Measurements from ENCODE around the gene SBF2. TPM values are rescaled to one million over a fixed set of nuclear protein-coding genes. Genes with fewer than 3 reads are reported as not detected.

The SBF2 gene
- total RNA-seq, 1 donor from 2014 or later: 4.2 TPM

DNA sequence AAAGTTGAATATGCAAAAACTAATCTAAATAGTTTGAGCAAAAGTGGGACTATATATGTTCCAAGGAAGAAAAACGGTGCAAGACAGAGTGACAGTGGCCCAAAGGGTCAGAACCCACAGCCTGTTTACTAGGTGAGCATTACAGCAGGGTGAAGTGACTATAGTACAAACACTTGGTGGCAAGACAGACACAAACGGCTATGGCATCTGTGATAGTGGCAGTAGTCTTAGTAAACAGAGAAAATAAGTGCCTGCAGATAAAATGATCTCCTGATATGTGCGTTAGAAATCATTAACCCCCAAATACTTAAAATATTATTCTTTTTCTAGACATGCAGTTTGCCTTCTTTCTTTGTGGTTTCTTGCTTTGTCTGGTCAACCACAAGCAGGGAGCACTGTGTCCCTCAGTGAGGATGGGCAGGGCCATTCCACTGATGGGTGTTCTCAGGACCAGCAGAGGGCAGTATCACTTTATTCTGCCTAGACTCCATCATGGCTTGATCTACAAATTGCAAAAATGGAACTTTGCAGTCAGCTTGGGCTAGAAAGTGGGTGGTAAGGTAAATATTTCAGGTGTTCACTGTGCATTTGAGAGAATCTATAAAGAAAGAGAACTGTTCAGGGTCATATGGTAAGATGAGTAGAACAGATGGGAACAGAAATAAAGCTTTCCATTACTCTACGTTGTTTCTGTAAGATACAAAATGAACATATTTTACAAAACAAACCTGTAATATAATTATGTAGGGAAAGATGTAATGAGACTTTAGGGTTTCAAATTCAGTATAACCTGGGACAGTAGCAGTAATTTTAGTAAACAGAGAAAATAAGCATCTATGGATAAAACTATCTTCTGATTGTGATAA lies 431.9 kb downstream of the SBF2 start:
- H3K27ac Mint-ChIP-seq: no peak overlapping the region
- no peaks in the 10 kb centered on the region for H3K9me3 Mint-ChIP-seq
- no peaks in the 10 kb centered on the region for H3K36me3 Mint-ChIP-seq (ENCODE audit: low read depth)
- no peak overlapping the region for H3K4me3 Mint-ChIP-seq (ENCODE audit: low read depth)
- H3K27me3 Mint-ChIP-seq (ENCODE audit: low read depth): peaks cover 4% of the 10 kb centered on the region
- peak; percentile 20 for DNase-seq (ENCODE audit: low spot score)
- H3K4me1 Mint-ChIP-seq (ENCODE audit: low read depth): peaks cover 32% of the 10 kb centered on the region
- intact Hi-C loops (cut with micrococcal nuclease): loop anchor here (1.0 to 5.0 kb wide), 5 partner anchors 104 to 443 kb away; partner anchors contain the start of gene ADM

DNA sequence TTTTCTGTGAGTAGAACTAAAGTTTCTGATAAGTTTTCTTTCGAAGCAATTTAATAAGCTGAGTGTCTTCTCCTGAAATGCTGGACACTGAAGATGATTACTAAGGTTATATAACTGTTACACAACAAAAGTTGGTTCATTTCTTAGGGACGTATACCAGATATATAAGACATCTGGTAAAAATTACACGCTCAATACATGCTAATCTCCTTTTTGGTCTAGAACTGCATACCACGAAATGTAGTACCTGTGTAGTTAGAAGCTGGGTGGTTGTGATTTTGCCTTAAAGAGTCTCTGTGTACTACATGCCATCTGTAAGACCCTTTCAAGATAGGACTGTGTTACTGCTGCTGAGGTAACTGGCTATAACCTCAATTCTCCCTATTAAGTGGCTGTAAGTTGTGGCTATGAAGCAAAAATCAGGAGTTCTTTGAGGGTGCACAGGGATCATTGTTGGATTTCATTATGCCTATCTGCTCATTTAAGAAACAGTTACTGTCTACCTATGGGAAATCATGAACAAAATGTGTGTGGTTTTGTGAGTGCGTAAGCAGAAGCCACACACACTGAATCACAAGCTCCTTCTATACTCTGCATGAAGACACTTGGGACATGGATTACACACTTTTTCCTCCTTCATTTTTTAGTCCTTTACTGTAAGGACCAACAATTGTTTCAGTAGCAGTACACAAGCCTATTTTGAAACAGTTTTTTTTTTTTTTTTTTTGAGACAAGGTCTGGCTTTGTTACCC lies 434.3 kb downstream of the SBF2 start:
- Mint-ChIP-seq H3K27me3 (ENCODE audit: low read depth) (no peaks in the 10 kb centered on the region), H3K4me1 (ENCODE audit: low read depth) (peaks cover 32% of the 10 kb centered on the region), H3K27ac (peak overlapping the region; percentile 73), H3K36me3 (ENCODE audit: low read depth) (no peaks in the 10 kb centered on the region), H3K4me3 (ENCODE audit: low read depth) (peak overlapping the region; percentile 49), H3K9me3 (no peaks in the 10 kb centered on the region)
- intact Hi-C loops (cut with micrococcal nuclease): loop anchor here (1.0 to 5.0 kb wide), 4 partner anchors 18 to 439 kb away; no protein-coding TSS in a partner anchor
- DNase-seq (ENCODE audit: low spot score): no peak

DNA sequence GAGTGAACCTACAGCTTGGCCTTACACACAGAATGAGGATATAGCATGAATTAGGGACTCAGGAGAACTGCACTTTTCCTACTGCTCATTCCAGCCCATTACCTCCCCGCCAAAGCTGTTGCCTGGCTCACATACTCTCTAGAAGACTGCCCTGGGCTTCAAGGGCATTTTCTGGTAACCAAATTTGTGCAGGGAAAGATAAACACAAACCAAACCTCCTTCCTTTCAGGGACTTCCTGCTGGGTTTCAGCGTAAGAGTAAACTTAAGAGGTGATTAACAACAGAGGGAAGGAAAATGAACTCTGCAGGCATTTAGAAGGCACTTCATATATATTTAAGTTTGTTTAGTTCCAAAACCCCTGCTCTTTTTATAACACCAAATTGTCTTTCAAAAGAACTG lies 435.2 kb downstream of the SBF2 start:
- peaks cover 32% of the 10 kb centered on the region for H3K4me1 Mint-ChIP-seq (ENCODE audit: low read depth)
- intact Hi-C loops (cut with micrococcal nuclease): loop anchor here (1.0 kb wide), 1 partner anchor 18 kb away; no protein-coding TSS in a partner anchor
- peak overlapping the region; percentile 72 for H3K27ac Mint-ChIP-seq
- H3K4me3 Mint-ChIP-seq (ENCODE audit: low read depth): peak overlapping the region; percentile 15
- H3K36me3 Mint-ChIP-seq (ENCODE audit: low read depth): no peaks in the 10 kb centered on the region
- DNase-seq (ENCODE audit: low spot score): no peak
- no peaks in the 10 kb centered on the region for H3K9me3 Mint-ChIP-seq
- H3K27me3 Mint-ChIP-seq (ENCODE audit: low read depth): no peaks in the 10 kb centered on the region

DNA sequence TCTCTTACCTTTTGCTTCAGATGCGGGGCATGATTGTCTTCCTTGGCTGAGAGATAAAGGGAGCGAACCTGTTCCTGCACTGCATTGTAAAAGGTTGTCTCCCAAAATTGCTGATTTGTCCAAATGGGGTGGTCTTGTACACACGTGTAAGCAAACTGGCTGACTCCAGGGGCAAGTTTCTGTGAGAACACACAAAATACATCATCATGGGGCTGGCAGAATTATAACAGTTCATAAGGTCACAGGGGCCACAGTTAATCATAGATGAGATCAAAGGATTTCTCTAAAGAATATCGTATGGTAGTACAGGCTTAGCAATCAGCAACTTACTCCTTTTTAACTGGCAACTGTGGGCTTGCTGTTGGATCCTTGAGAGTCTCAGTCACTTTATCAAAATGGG lies 435.8 kb downstream of the SBF2 start:
- no peak overlapping the region for H3K27ac Mint-ChIP-seq
- H3K4me3 Mint-ChIP-seq (ENCODE audit: low read depth): no peak overlapping the region
- intact Hi-C loops (cut with micrococcal nuclease): no loop called here
- no peak for DNase-seq (ENCODE audit: low spot score)
- no peaks in the 10 kb centered on the region for H3K36me3 Mint-ChIP-seq (ENCODE audit: low read depth)
- H3K27me3 Mint-ChIP-seq (ENCODE audit: low read depth): no peaks in the 10 kb centered on the region
- H3K4me1 Mint-ChIP-seq (ENCODE audit: low read depth): peaks cover 32% of the 10 kb centered on the region
- no peaks in the 10 kb centered on the region for H3K9me3 Mint-ChIP-seq

DNA sequence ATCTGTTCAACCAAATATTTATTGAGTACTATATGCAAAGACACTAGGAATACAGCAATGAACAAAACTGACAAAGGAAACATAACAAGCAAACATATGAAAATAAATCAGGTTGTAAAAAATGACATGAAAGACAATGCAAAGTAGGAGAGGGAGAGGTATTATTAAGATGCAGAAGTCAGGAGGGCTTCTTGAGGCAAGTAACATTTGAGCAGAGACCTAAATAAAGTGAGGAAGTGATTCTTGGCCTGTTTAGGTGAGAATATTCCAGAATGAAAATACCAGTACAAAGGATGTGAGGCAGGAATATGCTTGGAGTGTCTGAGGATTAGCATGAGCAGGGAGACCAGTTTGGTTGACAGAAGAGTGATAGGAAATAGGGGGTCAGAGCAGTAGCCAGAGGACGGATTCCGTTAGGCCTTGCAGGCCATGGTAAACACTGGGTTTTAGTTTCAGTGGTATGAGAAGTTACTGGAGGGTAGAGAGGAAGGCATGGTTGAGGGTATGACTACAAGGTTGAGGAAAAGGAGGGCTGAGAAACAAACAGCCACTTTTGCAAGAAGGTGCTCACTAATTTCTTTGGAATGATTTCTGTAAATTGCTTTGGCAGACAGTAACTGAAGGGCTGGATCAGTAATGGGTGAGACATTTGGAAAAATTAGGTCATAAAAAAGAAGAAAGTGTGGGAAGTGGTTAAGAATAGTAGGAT lies 438.3 kb downstream of the SBF2 start:
- H3K27me3 Mint-ChIP-seq (ENCODE audit: low read depth): no peaks in the 10 kb centered on the region
- DNase-seq (ENCODE audit: low spot score): no peak
- H3K36me3 Mint-ChIP-seq (ENCODE audit: low read depth): no peaks in the 10 kb centered on the region
- intact Hi-C loops (cut with micrococcal nuclease): no loop called here
- H3K27ac Mint-ChIP-seq: no peak overlapping the region
- H3K4me3 Mint-ChIP-seq (ENCODE audit: low read depth): no peak overlapping the region
- peaks cover 23% of the 10 kb centered on the region for H3K4me1 Mint-ChIP-seq (ENCODE audit: low read depth)
- no peaks in the 10 kb centered on the region for H3K9me3 Mint-ChIP-seq

DNA sequence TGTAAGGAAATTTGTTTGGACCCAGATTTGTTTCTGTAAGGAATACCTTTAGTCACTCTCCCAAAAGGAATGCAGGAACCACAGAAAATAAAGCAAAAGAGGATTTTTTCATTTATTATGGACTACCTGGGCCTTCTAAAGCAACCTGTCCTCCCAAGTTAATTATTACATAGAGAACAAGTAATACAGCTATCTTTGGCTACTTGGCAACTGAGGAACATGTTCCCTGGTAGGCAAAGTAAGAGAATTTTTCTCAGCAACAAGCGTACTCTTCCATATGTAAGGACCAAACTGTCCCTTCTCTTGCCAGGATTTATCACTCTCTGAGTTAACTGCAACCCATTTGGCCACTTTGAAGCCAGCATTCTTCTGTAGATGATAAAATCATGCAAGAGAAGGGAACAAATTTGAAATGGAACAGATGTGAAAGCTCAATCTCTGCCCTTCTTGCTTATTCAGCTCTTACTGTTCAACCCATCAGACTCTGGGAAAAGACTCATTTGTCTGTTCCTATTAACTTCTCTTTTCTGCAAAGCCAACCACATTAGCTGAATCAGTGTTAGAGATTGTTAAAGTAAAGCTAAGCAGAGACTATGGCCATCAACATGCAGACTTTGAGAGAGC lies 440.0 kb downstream of the SBF2 start:
- no peak for DNase-seq (ENCODE audit: low spot score)
- Mint-ChIP-seq H3K36me3 (ENCODE audit: low read depth) (no peaks in the 10 kb centered on the region), H3K9me3 (no peaks in the 10 kb centered on the region), H3K27me3 (ENCODE audit: low read depth) (no peaks in the 10 kb centered on the region), H3K27ac (no peak overlapping the region), H3K4me1 (ENCODE audit: low read depth) (peaks cover 11% of the 10 kb centered on the region), H3K4me3 (ENCODE audit: low read depth) (no peak overlapping the region)
- intact Hi-C loops (cut with micrococcal nuclease): no loop called here

DNA sequence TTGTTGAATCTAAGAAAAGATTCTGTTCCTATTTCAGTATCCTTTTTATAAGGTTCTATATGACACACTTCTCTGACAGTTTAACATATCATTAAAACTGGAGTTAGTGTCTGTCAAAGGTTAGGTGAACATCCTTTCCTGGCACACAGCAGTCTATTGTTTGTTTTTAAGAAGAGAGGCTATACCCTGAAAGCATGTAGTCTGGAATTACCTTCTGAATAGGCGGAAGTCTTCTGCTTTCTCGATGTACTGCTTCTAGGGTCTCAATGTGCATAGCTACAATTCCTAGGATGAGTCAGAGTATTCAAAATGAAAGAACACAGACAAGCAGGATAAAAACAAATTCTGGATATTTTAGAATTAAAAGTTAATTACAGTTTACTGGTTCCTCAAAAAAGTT lies 441.6 kb downstream of the SBF2 start:
- Mint-ChIP-seq H3K27me3 (ENCODE audit: low read depth) (no peaks in the 10 kb centered on the region), H3K4me1 (ENCODE audit: low read depth) (peaks cover 2% of the 10 kb centered on the region), H3K9me3 (no peaks in the 10 kb centered on the region), H3K36me3 (ENCODE audit: low read depth) (no peaks in the 10 kb centered on the region), H3K27ac (no peak overlapping the region), H3K4me3 (ENCODE audit: low read depth) (no peak overlapping the region)
- intact Hi-C loops (cut with micrococcal nuclease): no loop called here
- DNase-seq (ENCODE audit: low spot score): no peak

DNA sequence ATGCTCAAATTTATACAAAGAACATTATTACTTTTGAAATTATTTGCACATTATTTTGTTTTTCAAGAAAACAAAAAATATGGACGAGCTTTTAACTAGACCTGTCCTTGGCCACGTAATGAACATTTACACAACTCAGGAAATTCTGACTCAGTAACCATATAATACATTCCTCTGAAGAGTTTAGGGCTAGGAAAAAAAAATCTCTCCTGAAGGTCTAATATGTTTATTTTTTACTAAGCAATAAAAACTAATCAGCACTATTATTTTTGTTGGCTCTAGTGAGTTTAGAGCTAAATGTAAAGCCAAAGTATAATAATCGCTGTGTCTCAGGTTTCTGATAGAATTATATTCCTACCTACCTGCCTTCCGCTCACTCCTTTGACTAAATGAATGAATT lies 442.7 kb downstream of the SBF2 start:
- H3K27ac Mint-ChIP-seq: no peak overlapping the region
- peaks cover 5% of the 10 kb centered on the region for H3K36me3 Mint-ChIP-seq (ENCODE audit: low read depth)
- DNase-seq (ENCODE audit: low spot score): no peak
- intact Hi-C loops (cut with micrococcal nuclease): no loop called here
- H3K4me3 Mint-ChIP-seq (ENCODE audit: low read depth): no peak overlapping the region
- H3K27me3 Mint-ChIP-seq (ENCODE audit: low read depth): no peaks in the 10 kb centered on the region
- H3K9me3 Mint-ChIP-seq: no peaks in the 10 kb centered on the region
- H3K4me1 Mint-ChIP-seq (ENCODE audit: low read depth): peaks cover 6% of the 10 kb centered on the region

DNA sequence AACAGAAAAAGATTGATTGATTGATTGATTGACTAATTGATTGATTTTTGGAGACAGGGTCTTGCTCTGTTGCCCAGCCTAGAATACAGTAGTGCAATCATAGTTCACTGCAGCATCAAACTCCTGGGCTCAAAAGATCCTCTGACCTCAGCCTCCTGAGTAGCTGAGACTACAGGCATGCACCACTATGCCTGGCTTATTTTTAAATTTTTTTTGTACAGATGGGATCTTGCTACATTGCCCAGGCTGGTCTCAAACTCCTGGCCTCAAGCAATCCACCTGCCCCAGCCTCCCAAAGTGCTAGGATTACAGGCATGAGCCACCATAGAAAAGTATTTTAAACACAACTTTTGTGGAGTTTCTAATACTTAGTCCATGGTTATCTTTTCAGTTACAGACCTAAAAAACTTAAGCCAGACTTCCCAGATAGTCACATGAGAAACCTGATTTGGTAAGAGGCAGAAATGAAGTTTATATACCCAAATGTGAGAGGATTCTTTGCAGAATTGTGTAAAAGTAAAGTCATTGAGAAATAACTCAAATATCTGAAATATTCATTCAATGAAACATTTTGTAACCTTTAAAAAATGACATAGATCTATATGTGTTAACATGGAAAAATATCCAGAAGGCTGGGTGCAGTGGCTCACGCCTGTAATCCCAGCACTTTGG lies 443.7 kb downstream of the SBF2 start:
- intact Hi-C loops (cut with micrococcal nuclease): no loop called here
- Mint-ChIP-seq H3K36me3 (ENCODE audit: low read depth) (peaks cover 8% of the 10 kb centered on the region), H3K9me3 (no peaks in the 10 kb centered on the region), H3K27ac (no peak overlapping the region), H3K4me3 (ENCODE audit: low read depth) (no peak overlapping the region), H3K27me3 (ENCODE audit: low read depth) (no peaks in the 10 kb centered on the region), H3K4me1 (ENCODE audit: low read depth) (peaks cover 11% of the 10 kb centered on the region)
- DNase-seq (ENCODE audit: low spot score): no peak

DNA sequence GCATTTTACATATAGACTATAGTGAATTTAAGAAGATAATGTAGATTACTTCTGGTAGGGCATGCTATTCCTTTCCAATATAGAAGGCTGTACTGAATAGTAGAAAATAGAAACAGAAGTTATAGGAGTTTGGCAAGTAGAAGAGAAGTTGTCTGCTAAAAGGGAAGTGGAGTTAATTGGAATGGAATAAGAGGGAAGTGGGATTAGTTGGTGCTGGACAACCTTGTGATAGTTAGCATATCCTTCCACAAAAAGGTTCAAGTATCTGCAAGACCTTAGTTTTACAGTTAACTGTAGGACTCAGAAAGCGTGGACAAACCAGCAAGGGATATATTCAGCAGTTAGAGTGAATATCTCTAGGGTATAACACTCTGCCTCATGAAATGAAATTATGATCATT lies 444.6 kb downstream of the SBF2 start:
- no peak for DNase-seq (ENCODE audit: low spot score)

DNA sequence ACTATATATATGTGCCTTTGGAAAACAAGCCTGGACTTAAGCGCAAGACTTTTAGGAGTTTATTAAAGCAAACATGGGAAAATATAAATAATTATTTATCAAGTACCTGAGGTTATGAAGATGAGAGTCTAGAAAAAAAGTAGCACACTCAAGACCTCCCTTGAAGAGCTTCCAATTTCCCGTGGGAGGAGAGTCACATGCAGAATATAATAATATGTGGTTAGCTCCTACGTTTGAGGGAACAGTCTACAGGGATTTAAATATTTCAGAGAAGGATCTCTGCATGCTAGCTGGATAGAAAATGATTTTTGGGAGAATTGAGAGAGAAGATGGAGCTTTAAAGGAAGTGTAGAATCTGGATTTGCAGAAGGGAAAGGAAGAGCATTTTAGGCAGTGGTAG lies 446.4 kb downstream of the SBF2 start:
- no peak overlapping the region for H3K27ac Mint-ChIP-seq
- H3K27me3 Mint-ChIP-seq (ENCODE audit: low read depth): no peaks in the 10 kb centered on the region
- no peak for DNase-seq (ENCODE audit: low spot score)
- peaks cover 14% of the 10 kb centered on the region for H3K36me3 Mint-ChIP-seq (ENCODE audit: low read depth)
- intact Hi-C loops (cut with micrococcal nuclease): no loop called here
- no peak overlapping the region for H3K4me3 Mint-ChIP-seq (ENCODE audit: low read depth)
- H3K4me1 Mint-ChIP-seq (ENCODE audit: low read depth): peaks cover 17% of the 10 kb centered on the region
- no peaks in the 10 kb centered on the region for H3K9me3 Mint-ChIP-seq

More for the DNA sequence above, 444.6 kb downstream of the SBF2 start:
- Mint-ChIP-seq H3K4me1 (ENCODE audit: low read depth) (peaks cover 11% of the 10 kb centered on the region), H3K27ac (no peak overlapping the region), H3K4me3 (ENCODE audit: low read depth) (no peak overlapping the region), H3K9me3 (no peaks in the 10 kb centered on the region), H3K36me3 (ENCODE audit: low read depth) (peaks cover 8% of the 10 kb centered on the region), H3K27me3 (ENCODE audit: low read depth) (no peaks in the 10 kb centered on the region)
- intact Hi-C loops (cut with micrococcal nuclease): no loop called here

DNA sequence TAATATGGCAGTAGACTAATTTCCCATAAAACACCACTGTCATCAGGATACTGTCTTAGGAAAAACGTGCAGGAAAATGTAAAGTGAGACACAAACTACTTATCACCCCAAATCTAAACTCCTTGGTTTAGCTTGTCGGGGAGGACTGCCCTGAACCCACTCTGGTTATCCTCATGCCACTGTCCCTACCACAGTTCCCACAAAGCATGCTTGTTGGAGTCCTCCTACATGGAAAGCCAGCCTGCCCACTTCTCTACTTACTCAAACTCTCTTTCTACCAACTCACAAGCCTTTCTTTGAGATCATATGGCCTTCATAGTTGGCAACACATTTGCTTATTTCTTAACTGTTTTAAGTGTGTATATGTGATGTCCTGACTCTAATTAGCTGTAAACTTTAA lies 451.1 kb downstream of the SBF2 start:
- H3K27ac Mint-ChIP-seq: peak overlapping the region; percentile 8
- no peak for DNase-seq (ENCODE audit: low spot score)
- H3K27me3 Mint-ChIP-seq (ENCODE audit: low read depth): no peaks in the 10 kb centered on the region
- H3K36me3 Mint-ChIP-seq (ENCODE audit: low read depth): peaks cover 24% of the 10 kb centered on the region
- intact Hi-C loops (cut with micrococcal nuclease): loop anchor here (5.0 kb wide), 1 partner anchor 464 kb away; the partner anchor contains the start of gene ADM
- H3K4me1 Mint-ChIP-seq (ENCODE audit: low read depth): peaks cover 49% of the 10 kb centered on the region
- no peak overlapping the region for H3K4me3 Mint-ChIP-seq (ENCODE audit: low read depth)
- H3K9me3 Mint-ChIP-seq: no peaks in the 10 kb centered on the region

Measured in activated T-helper 2 cell treated with anti-CD3 and anti-CD28 coated beads, Interferon-gamma antibody, Interleukin-2, Interleukin-4, amounts not matched to agents 10 μg/mL and 5 μg/mL and 100 μg/mL, durations not matched to agents 14 hours and 24 hours and 36 hours (primary cell).